Muscle layer of colon (tissue), 2 donors: ENCODE measurements around the gene STK40.

ENCODE experiments used
- H3K27ac ChIP-seq: one replicate; pipeline ENCODE4 v1.7.0; 2013; ENCODE audit warnings: low read depth, mild to moderate bottlenecking, low read length, moderate library complexity
- H3K27me3 ChIP-seq, 2 donors: one replicate each; pipeline ENCODE4 v1.7.0; 2013; ENCODE audit warnings: low read length in 2 of 2, mild to moderate bottlenecking in 2 of 2; ENCODE audit not compliant: insufficient read depth in 2 of 2, control insufficient read depth in 1 of 2
- H3K36me3 ChIP-seq: one replicate; pipeline ENCODE4 v1.7.0; 2013; ENCODE audit warnings: mild to moderate bottlenecking, low read length; ENCODE audit not compliant: insufficient read depth
- H3K4me1 ChIP-seq: one replicate; pipeline ENCODE4 v1.7.0; 2013; ENCODE audit warnings: mild to moderate bottlenecking, low read length; ENCODE audit not compliant: insufficient read depth
- H3K4me3 ChIP-seq, 2 donors: one replicate each; pipeline ENCODE4 v1.7.0; 2013; ENCODE audit warnings: low read length in 2 of 2, low read depth in 1 of 2, mild to moderate bottlenecking in 1 of 2, moderate library complexity in 1 of 2
- H3K9ac ChIP-seq: one replicate; pipeline ENCODE4 v1.7.0; 2013; ENCODE audit warnings: low read length
- H3K9me3 ChIP-seq: one replicate; pipeline ENCODE4 v1.7.0; 2013; ENCODE audit warnings: mild to moderate bottlenecking, low read length
- donor health status: abdominal sarcoma.
- donor health status: Adenocarcinoma of cecum.

Gene STK40, protein sequence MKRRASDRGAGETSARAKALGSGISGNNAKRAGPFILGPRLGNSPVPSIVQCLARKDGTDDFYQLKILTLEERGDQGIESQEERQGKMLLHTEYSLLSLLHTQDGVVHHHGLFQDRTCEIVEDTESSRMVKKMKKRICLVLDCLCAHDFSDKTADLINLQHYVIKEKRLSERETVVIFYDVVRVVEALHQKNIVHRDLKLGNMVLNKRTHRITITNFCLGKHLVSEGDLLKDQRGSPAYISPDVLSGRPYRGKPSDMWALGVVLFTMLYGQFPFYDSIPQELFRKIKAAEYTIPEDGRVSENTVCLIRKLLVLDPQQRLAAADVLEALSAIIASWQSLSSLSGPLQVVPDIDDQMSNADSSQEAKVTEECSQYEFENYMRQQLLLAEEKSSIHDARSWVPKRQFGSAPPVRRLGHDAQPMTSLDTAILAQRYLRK

DNA sequence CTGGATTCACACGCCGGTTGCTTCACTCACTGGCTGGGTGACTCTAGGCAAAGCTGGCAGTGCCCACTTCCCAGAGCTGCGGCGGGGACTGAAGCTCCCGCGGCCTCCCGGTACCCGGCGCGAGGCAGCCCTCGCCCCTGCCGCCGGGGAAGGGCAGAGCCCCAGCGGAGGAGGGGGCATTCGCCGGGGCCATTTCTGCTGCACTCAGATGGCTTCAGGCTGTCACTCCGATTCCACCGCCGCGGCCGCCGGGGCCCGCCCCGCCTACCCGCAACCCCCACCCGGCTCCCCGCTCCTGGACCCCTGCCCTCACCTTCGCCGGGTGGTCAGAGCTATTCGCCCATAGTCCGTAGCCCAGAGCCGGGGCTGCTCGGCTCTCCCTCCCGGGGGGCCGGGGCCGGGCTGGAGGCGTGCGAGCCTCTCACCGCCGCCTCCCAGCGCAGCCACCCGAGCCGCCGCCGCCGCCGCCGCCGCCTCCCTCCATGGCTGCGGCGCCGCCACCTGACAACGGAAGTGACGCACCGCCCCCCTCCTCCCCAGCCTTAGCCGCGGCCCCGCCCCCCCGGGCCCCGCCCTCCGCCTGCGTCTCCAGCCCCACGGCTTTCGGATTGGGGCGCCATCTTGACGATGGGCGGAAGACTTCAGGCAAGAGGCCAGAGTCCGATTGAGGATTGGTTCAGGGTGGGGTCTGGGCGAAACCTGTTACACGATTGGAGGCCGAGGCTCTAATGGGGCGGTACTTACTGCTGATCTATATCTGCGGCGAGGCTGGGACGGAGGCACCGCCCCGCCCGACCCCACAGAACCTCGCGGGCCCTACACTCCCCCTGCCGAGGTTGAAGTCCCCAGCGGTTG, at the start of gene STK40:
STK40 (minus strand) TSS at position 515 of the 855 bp plus-strand sequence. CDS start 24,592 bp downstream, outside the sequence.
- Histone ChIP-seq H3K27me3 (no peaks in the 10 kb centered on the region), H3K27ac (peak within 1 kb of the TSS; percentile 89), H3K36me3 (peaks cover 5% of the 10 kb centered on the region), H3K9ac (peak within 1 kb of the TSS; percentile 81), H3K9me3 (no peaks in the 10 kb centered on the region), H3K4me1 (peaks cover 54% of the 10 kb centered on the region), H3K4me3 (peak within 1 kb of the TSS; percentile 90)

DNA sequence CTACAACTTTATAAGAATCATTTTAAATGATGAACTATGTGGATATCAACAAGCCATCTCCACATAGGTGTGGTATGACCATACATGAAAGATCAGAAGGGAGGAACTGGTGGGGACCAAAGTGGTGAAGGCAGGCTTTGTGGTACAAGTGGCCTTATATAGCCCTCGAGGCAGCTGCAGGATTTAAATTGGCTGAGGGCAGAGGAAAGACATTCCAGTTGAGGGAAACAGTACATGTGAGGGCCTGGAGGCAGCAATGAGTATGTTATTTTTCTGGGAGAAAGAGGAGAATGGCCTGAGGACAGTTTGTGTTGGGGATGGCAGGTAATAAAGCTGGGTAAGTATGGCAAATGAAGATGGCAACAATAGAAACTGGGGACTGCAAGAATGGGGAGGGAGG, 47.4 kb upstream of the STK40 start:
- Histone ChIP-seq H3K36me3 (peaks cover 32% of the 10 kb centered on the region), H3K27ac (no peak overlapping the region), H3K9me3 (no peaks in the 10 kb centered on the region)

DNA sequence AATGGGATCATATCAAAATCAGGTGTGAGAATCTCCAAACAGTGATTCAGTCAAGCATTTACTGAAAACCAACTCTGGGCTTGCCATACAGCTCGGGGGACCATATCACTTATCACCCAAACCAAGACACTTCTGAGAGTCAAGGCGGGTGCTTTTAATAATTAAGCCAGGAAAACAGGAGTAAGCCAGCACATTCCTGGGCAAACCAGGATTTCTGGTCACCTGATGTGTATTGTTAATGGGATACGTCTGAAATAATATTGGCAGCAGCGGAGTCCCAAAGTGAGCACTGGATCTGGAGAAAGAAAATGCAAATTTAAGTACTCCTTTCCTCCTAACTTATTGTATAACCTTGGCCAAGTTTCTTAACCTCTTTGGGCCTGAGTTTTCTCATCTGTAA, 46.9 kb upstream of the STK40 start:
- Histone ChIP-seq H3K27ac (no peak overlapping the region), H3K9ac (no peak overlapping the region), H3K9me3 (no peaks in the 10 kb centered on the region), H3K4me1 (no peaks in the 10 kb centered on the region), H3K36me3 (peaks cover 30% of the 10 kb centered on the region), H3K27me3 (no peaks in the 10 kb centered on the region), H3K4me3 (no peak overlapping the region)

More for the DNA sequence above, 47.4 kb upstream of the STK40 start:
- H3K4me1 ChIP-seq = no peaks in the 10 kb centered on the region
- no peaks in the 10 kb centered on the region for H3K27me3 ChIP-seq
- no peak overlapping the region for H3K9ac ChIP-seq
- no peak overlapping the region for H3K4me3 ChIP-seq

DNA sequence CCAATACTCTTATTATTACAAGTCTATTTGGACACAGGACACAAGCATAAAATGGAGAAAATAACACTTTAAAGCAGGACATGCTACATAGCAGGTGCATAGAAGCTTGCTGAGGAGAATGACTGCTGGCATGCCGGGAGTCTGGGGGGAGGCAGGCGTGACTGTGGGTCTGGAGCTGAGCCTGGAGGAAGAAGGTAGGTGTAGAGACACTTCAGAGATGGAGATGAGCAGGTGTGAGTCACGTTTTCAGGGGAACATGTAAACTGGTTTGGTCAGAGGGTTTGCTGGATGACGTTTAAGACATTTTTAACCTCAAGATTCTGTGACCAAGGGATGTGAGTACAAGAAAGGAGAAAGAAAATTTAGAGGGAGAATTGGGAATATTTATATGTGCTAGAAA, 40.1 kb upstream of the STK40 start:
- Histone ChIP-seq H3K9me3 (no peaks in the 10 kb centered on the region), H3K9ac (no peak overlapping the region), H3K27ac (no peak overlapping the region), H3K4me3 (no peak overlapping the region), H3K27me3 (no peaks in the 10 kb centered on the region), H3K4me1 (no peaks in the 10 kb centered on the region), H3K36me3 (peaks cover 18% of the 10 kb centered on the region)

DNA sequence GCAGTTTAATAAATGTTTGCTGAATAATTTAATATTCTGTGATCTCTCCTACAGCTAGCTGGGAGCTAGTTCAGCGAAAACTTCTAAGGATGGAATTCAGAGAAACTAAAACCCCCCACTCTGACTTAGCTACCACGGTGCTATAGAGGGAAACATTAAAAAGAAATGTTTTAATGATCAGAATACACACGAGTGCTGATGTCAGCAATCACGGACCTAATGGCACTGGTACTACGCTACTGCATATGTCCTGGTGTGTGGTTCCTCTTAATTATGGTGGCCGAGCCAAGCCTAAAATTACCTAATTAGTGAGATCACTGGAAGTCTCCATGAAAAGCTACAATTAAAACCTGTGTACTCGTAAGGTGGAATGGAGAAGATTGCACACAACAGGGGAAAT, 35.9 kb upstream of the STK40 start:
- no peaks in the 10 kb centered on the region for H3K9me3 ChIP-seq
- peaks cover 23% of the 10 kb centered on the region for H3K36me3 ChIP-seq
- H3K27me3 ChIP-seq = no peaks in the 10 kb centered on the region
- H3K9ac ChIP-seq = no peak overlapping the region
- H3K4me3 ChIP-seq = no peak overlapping the region
- no peak overlapping the region for H3K27ac ChIP-seq
- no peaks in the 10 kb centered on the region for H3K4me1 ChIP-seq

DNA sequence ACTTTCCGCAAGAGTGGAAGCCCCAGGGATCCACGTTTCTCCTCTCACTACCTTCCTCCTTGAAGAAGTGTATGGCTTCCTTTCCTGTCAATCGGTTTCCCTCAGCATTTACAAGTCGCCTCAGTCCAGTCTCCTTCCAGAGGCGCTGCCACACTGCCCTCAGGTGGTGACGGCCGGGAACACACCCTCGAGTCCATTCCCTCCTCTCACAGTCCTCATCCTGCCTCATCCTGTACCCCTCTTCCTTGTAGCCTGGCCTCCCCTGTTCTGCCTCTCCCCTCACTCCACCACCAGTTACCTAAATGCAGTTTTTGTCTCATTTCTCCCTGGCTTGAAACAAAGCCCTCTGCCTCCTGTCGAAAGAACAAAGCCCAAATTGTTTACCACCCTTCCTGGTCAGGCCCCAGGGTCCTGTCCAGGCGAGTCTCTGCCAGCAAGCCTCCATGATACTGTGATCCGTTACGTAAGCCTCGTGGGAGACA, 35.2 kb upstream of the STK40 start:
- H3K4me1 ChIP-seq = no peaks in the 10 kb centered on the region
- peaks cover 23% of the 10 kb centered on the region for H3K36me3 ChIP-seq
- H3K9ac ChIP-seq = no peak overlapping the region
- no peaks in the 10 kb centered on the region for H3K27me3 ChIP-seq
- no peak overlapping the region for H3K4me3 ChIP-seq
- H3K27ac ChIP-seq = no peak overlapping the region
- no peaks in the 10 kb centered on the region for H3K9me3 ChIP-seq

DNA sequence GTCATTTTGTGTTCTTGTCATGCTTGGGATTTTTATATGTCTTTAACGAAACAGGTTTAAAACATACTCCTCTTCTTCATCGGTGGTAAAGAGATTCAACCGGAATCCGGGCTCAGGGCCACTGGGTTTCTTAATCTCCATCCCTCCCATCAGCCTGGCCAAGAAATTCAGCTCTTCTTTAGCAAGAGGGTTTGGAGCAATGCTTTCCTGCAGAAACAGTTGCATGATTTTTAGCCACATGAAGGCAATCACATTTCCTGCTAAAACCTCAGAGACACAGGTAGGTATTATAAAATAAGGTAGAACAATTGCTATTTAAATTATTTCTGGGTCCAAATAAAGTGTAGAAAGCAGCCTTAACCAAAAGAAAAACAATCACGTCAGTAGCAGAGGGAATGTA, 34.7 kb upstream of the STK40 start:
- Histone ChIP-seq H3K27me3 (no peaks in the 10 kb centered on the region), H3K9ac (no peak overlapping the region), H3K4me3 (no peak overlapping the region), H3K9me3 (no peaks in the 10 kb centered on the region), H3K36me3 (peaks cover 23% of the 10 kb centered on the region), H3K4me1 (no peaks in the 10 kb centered on the region), H3K27ac (no peak overlapping the region)

DNA sequence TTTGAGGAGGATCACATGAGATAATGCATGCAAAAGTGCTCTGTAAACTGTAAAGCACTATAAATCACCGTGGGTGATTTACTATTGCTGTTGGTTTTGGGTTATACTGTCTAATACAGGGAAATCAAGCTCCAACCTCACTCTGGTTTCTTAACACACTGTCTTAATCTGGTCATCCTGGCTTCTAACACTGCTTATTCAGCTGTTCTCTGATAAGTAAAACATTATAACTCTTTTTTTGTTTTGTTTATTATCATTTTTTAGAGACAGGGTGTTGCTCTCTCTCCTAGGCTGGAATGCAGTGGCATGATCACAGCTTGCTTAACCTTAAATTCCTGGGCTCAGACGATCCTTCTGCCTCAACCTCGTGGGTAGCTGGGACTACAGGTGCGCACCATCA, 33.8 kb upstream of the STK40 start:
- Histone ChIP-seq H3K36me3 (peaks cover 23% of the 10 kb centered on the region), H3K27me3 (no peaks in the 10 kb centered on the region), H3K4me1 (no peaks in the 10 kb centered on the region), H3K9ac (no peak overlapping the region), H3K4me3 (no peak overlapping the region), H3K9me3 (no peaks in the 10 kb centered on the region), H3K27ac (no peak overlapping the region)

DNA sequence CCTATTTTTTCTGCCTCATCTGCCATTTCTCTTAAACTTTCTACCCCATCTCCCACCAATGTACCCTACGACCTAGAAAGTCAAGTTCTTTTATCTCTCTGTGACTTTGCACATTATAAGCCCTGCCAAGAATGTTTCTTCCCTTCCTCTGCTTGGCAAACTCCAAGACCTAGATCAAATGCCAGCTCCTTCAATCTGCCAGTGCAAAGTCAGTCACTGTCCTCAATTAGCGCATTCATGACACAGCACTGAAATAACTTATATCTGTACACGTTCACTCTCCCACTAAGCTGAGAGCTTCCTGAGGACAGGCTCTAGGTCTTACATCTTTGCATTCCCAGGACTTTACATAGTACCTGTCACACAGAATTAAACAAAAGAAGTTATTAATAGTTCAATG, 33.4 kb upstream of the STK40 start:
- Histone ChIP-seq H3K4me1 (no peaks in the 10 kb centered on the region), H3K4me3 (no peak overlapping the region), H3K36me3 (peaks cover 23% of the 10 kb centered on the region), H3K9me3 (no peaks in the 10 kb centered on the region), H3K27ac (no peak overlapping the region), H3K27me3 (no peaks in the 10 kb centered on the region), H3K9ac (no peak overlapping the region)

DNA sequence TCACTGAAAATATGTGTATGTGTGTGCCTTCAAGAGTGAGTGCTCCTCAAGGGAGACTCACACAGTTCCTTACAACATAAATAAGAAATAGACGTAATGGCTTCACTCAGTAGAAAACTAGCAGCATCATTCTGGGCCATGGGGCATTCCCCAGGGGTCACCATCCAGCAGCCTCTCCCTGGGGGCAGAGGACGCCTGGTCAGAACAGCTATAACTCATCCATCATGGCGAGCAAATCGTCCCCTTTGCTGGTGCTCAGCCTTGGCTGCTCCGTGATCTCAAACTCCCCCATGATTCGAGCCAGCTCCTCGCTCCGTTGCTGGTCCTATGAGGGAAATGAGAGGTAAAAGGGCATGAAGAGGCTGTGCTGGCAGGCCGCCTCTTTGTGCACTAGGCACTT, 32.2 kb upstream of the STK40 start:
- H3K36me3 ChIP-seq = peaks cover 23% of the 10 kb centered on the region

DNA sequence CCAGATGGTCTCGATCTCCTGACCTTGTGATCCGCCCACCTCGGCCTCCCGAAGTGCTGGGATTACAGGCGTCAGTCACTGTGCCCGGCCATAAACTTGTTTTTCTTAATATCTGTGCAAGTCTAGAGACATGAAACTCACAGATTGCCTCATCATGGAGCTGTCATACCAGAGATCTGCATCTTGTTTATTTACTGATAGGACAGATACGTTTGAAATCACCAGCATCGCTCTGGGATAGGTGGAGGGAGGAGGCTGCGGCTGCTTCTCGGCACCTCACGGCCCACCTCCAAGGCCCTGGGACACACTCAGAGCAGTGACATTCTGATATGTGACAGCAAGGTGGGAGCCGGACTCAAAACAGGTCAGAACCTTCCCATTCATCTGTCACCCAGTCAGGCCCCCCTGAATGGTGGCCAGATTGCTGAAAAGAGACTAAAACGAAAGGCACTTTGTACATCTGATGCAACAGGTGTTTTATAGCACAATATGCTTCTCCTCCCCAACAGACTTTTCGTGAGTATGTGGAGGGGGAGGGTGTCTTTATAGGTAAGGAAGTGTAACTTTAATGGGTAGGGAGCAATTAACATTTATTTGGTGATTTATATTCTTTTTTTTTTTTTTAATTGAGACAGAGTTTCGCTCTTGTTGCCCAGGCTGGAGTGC, 30.1 kb upstream of the STK40 start:
- Histone ChIP-seq H3K36me3 (peaks cover 8% of the 10 kb centered on the region), H3K4me1 (no peaks in the 10 kb centered on the region), H3K27me3 (no peaks in the 10 kb centered on the region), H3K9ac (no peak overlapping the region), H3K9me3 (no peaks in the 10 kb centered on the region), H3K27ac (no peak overlapping the region), H3K4me3 (no peak overlapping the region)

More for the DNA sequence above, 32.2 kb upstream of the STK40 start:
- Histone ChIP-seq H3K9ac (no peak overlapping the region), H3K4me1 (no peaks in the 10 kb centered on the region), H3K27ac (no peak overlapping the region), H3K4me3 (no peak overlapping the region), H3K27me3 (no peaks in the 10 kb centered on the region), H3K9me3 (no peaks in the 10 kb centered on the region)
